Stomach smooth muscle (tissue), 2 donors: ENCODE measurements around the gene TAF3.
A peak's percentile ranks its signal among the peaks of the same experiment; 100 is the strongest.

Source experiments
- H3K27ac ChIP-seq: one replicate; pipeline ENCODE4 v1.7.0; 2013; ENCODE audit warnings: mild to moderate bottlenecking, low read length, inconsistent platforms
- H3K27me3 ChIP-seq, 2 donors: one replicate each; pipeline ENCODE4 v1.7.0; 2013; ENCODE audit warnings: low read length in 2 of 2; ENCODE audit not compliant: insufficient read depth in 2 of 2, control insufficient read depth in 1 of 2
- H3K36me3 ChIP-seq, 2 donors: one replicate each; pipeline ENCODE4 v1.7.0; 2013; ENCODE audit warnings: low read length in 2 of 2; ENCODE audit not compliant: control insufficient read depth in 2 of 2, insufficient read depth in 2 of 2
- H3K4me1 ChIP-seq: one replicate; pipeline ENCODE4 v1.7.0; 2013; ENCODE audit warnings: low read length; ENCODE audit not compliant: control insufficient read depth, insufficient read depth
- H3K4me3 ChIP-seq, 2 donors: one replicate each; pipeline ENCODE4 v1.7.0; 2013; ENCODE audit warnings: low read length in 2 of 2
- H3K9ac ChIP-seq, 2 donors: one replicate each; pipeline ENCODE4 v1.7.0; 2013; ENCODE audit warnings: low read length in 2 of 2, mild to moderate bottlenecking in 1 of 2
- H3K9me3 ChIP-seq, 2 donors: one replicate each; pipeline ENCODE4 v1.7.0; 2013; ENCODE audit warnings: low read length in 2 of 2; ENCODE audit not compliant: control insufficient read depth in 2 of 2
- donor health status: healthy.
- donor health status: Pancreatic carcinoma.

TAF3 gene

GRCh38 chr10:8060010-8060703, 241.9 kb downstream of the TAF3 start:
- H3K4me3 ChIP-seq = peak overlapping the region in 1 of 2 donors; percentile 3
- H3K27ac ChIP-seq = no peak overlapping the region
- no peaks in the 10 kb centered on the region for H3K36me3 ChIP-seq
- no peaks in the 10 kb centered on the region for H3K9me3 ChIP-seq
- peaks cover 42 to 53% of the 10 kb centered on the region in 2 donors for H3K27me3 ChIP-seq
- H3K9ac ChIP-seq = no peak overlapping the region
- peaks cover under 1% of the 10 kb centered on the region for H3K4me1 ChIP-seq

- H3K4me1 ChIP-seq = no peaks in the 10 kb centered on the region
- H3K9ac ChIP-seq = no peak overlapping the region
- no peaks in the 10 kb centered on the region for H3K9me3 ChIP-seq
- no peak overlapping the region for H3K27ac ChIP-seq
- no peak overlapping the region for H3K4me3 ChIP-seq
- peaks cover 42 to 47% of the 10 kb centered on the region in 2 donors for H3K27me3 ChIP-seq
- no peaks in the 10 kb centered on the region for H3K36me3 ChIP-seq
Measured at GRCh38 chr10:8060704-8061121, 242.4 kb downstream of the TAF3 start.

- H3K9ac ChIP-seq = no peak overlapping the region
- no peak overlapping the region for H3K27ac ChIP-seq
- H3K4me3 ChIP-seq = no peak overlapping the region
- no peaks in the 10 kb centered on the region for H3K36me3 ChIP-seq
- no peaks in the 10 kb centered on the region for H3K9me3 ChIP-seq
- no peaks in the 10 kb centered on the region for H3K4me1 ChIP-seq
- peaks cover 39 to 42% of the 10 kb centered on the region in 2 donors for H3K27me3 ChIP-seq
Measured at GRCh38 chr10:8061274-8062211, 243.2 kb downstream of the TAF3 start.

GRCh38 chr10:8063128-8063908, 245.0 kb downstream of the TAF3 start:
- H3K4me1 ChIP-seq = no peaks in the 10 kb centered on the region

GRCh38 chr10:8063935-8064334, 245.6 kb downstream of the TAF3 start:
- no peak overlapping the region for H3K27ac ChIP-seq
- H3K36me3 ChIP-seq = no peaks in the 10 kb centered on the region
- H3K4me3 ChIP-seq = no peak overlapping the region
- no peak overlapping the region for H3K9ac ChIP-seq
- H3K9me3 ChIP-seq = no peaks in the 10 kb centered on the region
- no peaks in the 10 kb centered on the region for H3K4me1 ChIP-seq
- peaks cover 27 to 28% of the 10 kb centered on the region in 2 donors for H3K27me3 ChIP-seq

More at GRCh38 chr10:8063128-8063908, 245.0 kb downstream of the TAF3 start:
- Histone ChIP-seq H3K27me3 (peaks cover 32 to 33% of the 10 kb centered on the region in 2 donors), H3K27ac (no peak overlapping the region), H3K9ac (no peak overlapping the region), H3K36me3 (no peaks in the 10 kb centered on the region), H3K4me3 (no peak overlapping the region), H3K9me3 (no peaks in the 10 kb centered on the region)

- Histone ChIP-seq H3K9me3 (no peaks in the 10 kb centered on the region), H3K9ac (no peak overlapping the region), H3K27ac (no peak overlapping the region), H3K4me3 (no peak overlapping the region), H3K27me3 (peaks cover 23 to 24% of the 10 kb centered on the region in 2 donors), H3K36me3 (no peaks in the 10 kb centered on the region), H3K4me1 (no peaks in the 10 kb centered on the region)
Measured at GRCh38 chr10:8064436-8064835, 246.1 kb downstream of the TAF3 start.

GRCh38 chr10:8065651-8066050, 247.3 kb downstream of the TAF3 start:
- Histone ChIP-seq H3K27ac (no peak overlapping the region), H3K27me3 (peaks cover 21 to 23% of the 10 kb centered on the region in 2 donors), H3K36me3 (no peaks in the 10 kb centered on the region), H3K4me3 (no peak overlapping the region), H3K9me3 (no peaks in the 10 kb centered on the region), H3K4me1 (no peaks in the 10 kb centered on the region), H3K9ac (no peak overlapping the region)

GRCh38 chr10:8066124-8066523, 247.8 kb downstream of the TAF3 start:
- Histone ChIP-seq H3K9ac (no peak overlapping the region), H3K27me3 (peaks cover 19 to 21% of the 10 kb centered on the region in 2 donors), H3K4me1 (no peaks in the 10 kb centered on the region), H3K4me3 (no peak overlapping the region), H3K9me3 (no peaks in the 10 kb centered on the region), H3K27ac (no peak overlapping the region), H3K36me3 (no peaks in the 10 kb centered on the region)
